ENCODE measurements around the gene TBX1.

The TBX1 gene

GRCh38 chr22:19802894-19803735 lies 42.5 kb downstream of the TBX1 start:
- Histone ChIP-seq H3K27me3 (ENCODE audit: control insufficient read depth, insufficient read depth, low read length) (no peaks in the 10 kb centered on the region), H3K36me3 (ENCODE audit: insufficient read depth, low read length) (peaks cover 3% of the 10 kb centered on the region), H3K9me3 (replicated peaks; ENCODE audit: low read length) (no peaks in the 10 kb centered on the region), H3K9ac (ENCODE audit: low read depth, low read length) (no peak overlapping the region), H3K4me3 (ENCODE audit: low read length) (no peak overlapping the region), H3K4me2 (ENCODE audit: low read length) (no peak overlapping the region), H3K4me1 (ENCODE audit: control insufficient read depth, insufficient read depth, low read length) (peaks cover 29% of the 10 kb centered on the region)

- Histone ChIP-seq H3K9ac (ENCODE audit: low read depth, low read length) (no peak overlapping the region), H3K4me3 (ENCODE audit: low read length) (no peak overlapping the region), H3K27me3 (ENCODE audit: control insufficient read depth, insufficient read depth, low read length) (no peaks in the 10 kb centered on the region), H3K9me3 (replicated peaks; ENCODE audit: low read length) (no peaks in the 10 kb centered on the region), H3K4me1 (ENCODE audit: control insufficient read depth, insufficient read depth, low read length) (peaks cover 25% of the 10 kb centered on the region), H3K36me3 (ENCODE audit: insufficient read depth, low read length) (peaks cover 3% of the 10 kb centered on the region), H3K4me2 (ENCODE audit: low read length) (no peak overlapping the region)
These were observed 43.2 kb downstream of the TBX1 start for GRCh38 chr22:19803736-19804267.

- H3K9me3 ChIP-seq (replicated peaks; ENCODE audit: low read length): no peaks in the 10 kb centered on the region
- peaks cover 3% of the 10 kb centered on the region for H3K36me3 ChIP-seq (ENCODE audit: insufficient read depth, low read length)
- H3K27me3 ChIP-seq (ENCODE audit: control insufficient read depth, insufficient read depth, low read length): no peaks in the 10 kb centered on the region
- peaks cover 12% of the 10 kb centered on the region for H3K4me1 ChIP-seq (ENCODE audit: control insufficient read depth, insufficient read depth, low read length)
- H3K4me3 ChIP-seq (ENCODE audit: low read length): no peak overlapping the region
- H3K4me2 ChIP-seq (ENCODE audit: low read length): no peak overlapping the region
- no peak overlapping the region for H3K9ac ChIP-seq (ENCODE audit: low read depth, low read length)
These were observed 45.2 kb downstream of the TBX1 start for GRCh38 chr22:19805821-19806212.

GRCh38 chr22:19806213-19807160 lies 45.9 kb downstream of the TBX1 start:
- Histone ChIP-seq H3K4me1 (ENCODE audit: control insufficient read depth, insufficient read depth, low read length) (peaks cover 17% of the 10 kb centered on the region), H3K4me2 (ENCODE audit: low read length) (no peak overlapping the region), H3K4me3 (ENCODE audit: low read length) (no peak overlapping the region), H3K9me3 (replicated peaks; ENCODE audit: low read length) (no peaks in the 10 kb centered on the region), H3K27me3 (ENCODE audit: control insufficient read depth, insufficient read depth, low read length) (no peaks in the 10 kb centered on the region), H3K9ac (ENCODE audit: low read depth, low read length) (no peak overlapping the region), H3K36me3 (ENCODE audit: insufficient read depth, low read length) (peaks cover 3% of the 10 kb centered on the region)

GRCh38 chr22:19807161-19807913 lies 46.8 kb downstream of the TBX1 start:
- Histone ChIP-seq H3K36me3 (ENCODE audit: insufficient read depth, low read length) (peaks cover 3% of the 10 kb centered on the region), H3K9me3 (replicated peaks; ENCODE audit: low read length) (no peaks in the 10 kb centered on the region), H3K27me3 (ENCODE audit: control insufficient read depth, insufficient read depth, low read length) (no peaks in the 10 kb centered on the region), H3K4me2 (ENCODE audit: low read length) (no peak overlapping the region), H3K4me1 (ENCODE audit: control insufficient read depth, insufficient read depth, low read length) (peaks cover 17% of the 10 kb centered on the region), H3K9ac (ENCODE audit: low read depth, low read length) (no peak overlapping the region), H3K4me3 (ENCODE audit: low read length) (no peak overlapping the region)

GRCh38 chr22:19807914-19808872 lies 47.6 kb downstream of the TBX1 start:
- no peak overlapping the region for H3K9ac ChIP-seq (ENCODE audit: low read depth, low read length)
- no peaks in the 10 kb centered on the region for H3K9me3 ChIP-seq (replicated peaks; ENCODE audit: low read length)
- H3K4me2 ChIP-seq (ENCODE audit: low read length): no peak overlapping the region
- H3K36me3 ChIP-seq (ENCODE audit: insufficient read depth, low read length): peaks cover 3% of the 10 kb centered on the region
- no peaks in the 10 kb centered on the region for H3K27me3 ChIP-seq (ENCODE audit: control insufficient read depth, insufficient read depth, low read length)
- H3K4me1 ChIP-seq (ENCODE audit: control insufficient read depth, insufficient read depth, low read length): peaks cover 17% of the 10 kb centered on the region
- H3K4me3 ChIP-seq (ENCODE audit: low read length): no peak overlapping the region

- H3K9me3 ChIP-seq (replicated peaks; ENCODE audit: low read length): no peaks in the 10 kb centered on the region
- peaks cover 17% of the 10 kb centered on the region for H3K4me1 ChIP-seq (ENCODE audit: control insufficient read depth, insufficient read depth, low read length)
- H3K36me3 ChIP-seq (ENCODE audit: insufficient read depth, low read length): no peaks in the 10 kb centered on the region
- no peaks in the 10 kb centered on the region for H3K27me3 ChIP-seq (ENCODE audit: control insufficient read depth, insufficient read depth, low read length)
- no peak overlapping the region for H3K9ac ChIP-seq (ENCODE audit: low read depth, low read length)
- H3K4me2 ChIP-seq (ENCODE audit: low read length): no peak overlapping the region
- no peak overlapping the region for H3K4me3 ChIP-seq (ENCODE audit: low read length)
These were observed 48.4 kb downstream of the TBX1 start for GRCh38 chr22:19808873-19809478.

- Histone ChIP-seq H3K36me3 (ENCODE audit: insufficient read depth, low read length) (no peaks in the 10 kb centered on the region), H3K4me3 (ENCODE audit: low read length) (no peak overlapping the region)
These were observed 49.2 kb downstream of the TBX1 start for GRCh38 chr22:19809741-19810140.

GRCh38 chr22:19810381-19811201 lies 50.0 kb downstream of the TBX1 start:
- H3K4me2 ChIP-seq (ENCODE audit: low read length): no peak overlapping the region
- H3K4me1 ChIP-seq (ENCODE audit: control insufficient read depth, insufficient read depth, low read length): peaks cover 17% of the 10 kb centered on the region
- H3K27me3 ChIP-seq (ENCODE audit: control insufficient read depth, insufficient read depth, low read length): no peaks in the 10 kb centered on the region
- H3K4me3 ChIP-seq (ENCODE audit: low read length): no peak overlapping the region
- H3K9me3 ChIP-seq (replicated peaks; ENCODE audit: low read length): no peaks in the 10 kb centered on the region
- H3K9ac ChIP-seq (ENCODE audit: low read depth, low read length): no peak overlapping the region
- H3K36me3 ChIP-seq (ENCODE audit: insufficient read depth, low read length): no peaks in the 10 kb centered on the region

More at GRCh38 chr22:19809741-19810140, 49.2 kb downstream of the TBX1 start:
- Histone ChIP-seq H3K4me2 (ENCODE audit: low read length) (no peak overlapping the region), H3K9me3 (replicated peaks; ENCODE audit: low read length) (no peaks in the 10 kb centered on the region), H3K4me1 (ENCODE audit: control insufficient read depth, insufficient read depth, low read length) (peaks cover 17% of the 10 kb centered on the region), H3K9ac (ENCODE audit: low read depth, low read length) (no peak overlapping the region), H3K27me3 (ENCODE audit: control insufficient read depth, insufficient read depth, low read length) (no peaks in the 10 kb centered on the region)
